Immature natural killer cell (primary cell): ENCODE measurements around the gene MYF6. TPM values are rescaled to one million over a fixed set of nuclear protein-coding genes. Genes with fewer than 3 reads are reported as not detected.
"Not testable (repeated sequence)": the region's sequence is repeated elsewhere in the genome, so short reads cannot be mapped to it uniquely, and the experiment has no call there.

ENCODE experiments used
- DNase-seq, 3 donors: peaks; one replicate each; pipeline ENCODE4 v3.0.0; 2022; ENCODE audit warnings: mixed read lengths in 1 of 3
- H3K27ac Mint-ChIP-seq, 6 donors: one replicate each; pipeline ENCODE4 v1.8.0; 2020; ENCODE audit warnings: mixed read lengths in 6 of 6, mild to moderate bottlenecking in 5 of 6, inconsistent platforms in 4 of 6, moderate library complexity in 3 of 6
- H3K27me3 Mint-ChIP-seq, 3 donors: one replicate each; pipeline ENCODE4 v1.8.0; 2020 to 2021; ENCODE audit warnings: low read depth in 3 of 3, mild to moderate bottlenecking in 3 of 3, mixed read lengths in 3 of 3, moderate library complexity in 3 of 3, inconsistent platforms in 1 of 3
- H3K36me3 Mint-ChIP-seq, 3 donors: one replicate each; pipeline ENCODE4 v1.8.0; 2020; ENCODE audit warnings: mixed read lengths in 3 of 3, inconsistent platforms in 2 of 3, mild to moderate bottlenecking in 2 of 3
- H3K4me1 Mint-ChIP-seq, 2 donors: one replicate each; pipeline ENCODE4 v1.8.0; 2020; ENCODE audit warnings: inconsistent platforms in 2 of 2, mild to moderate bottlenecking in 2 of 2, mixed read lengths in 2 of 2, moderate library complexity in 1 of 2
- H3K4me3 Mint-ChIP-seq, 5 donors: one replicate each; pipeline ENCODE4 v1.8.0; 2020; ENCODE audit warnings: mild to moderate bottlenecking in 5 of 5, mixed read lengths in 5 of 5, inconsistent platforms in 3 of 5, moderate library complexity in 3 of 5
- H3K9me3 Mint-ChIP-seq, 6 donors: one replicate each; pipeline ENCODE4 v1.8.0; 2020; ENCODE audit warnings: mild to moderate bottlenecking in 6 of 6, mixed read lengths in 6 of 6, inconsistent platforms in 4 of 6, moderate library complexity in 3 of 6
- polyA plus RNA-seq, 3 donors: library from polyadenylated mRNA; unstranded; fragments of 300-500 nt; fragmentation: Illumina TruSeq; gene quantifications; one replicate each; pipeline ENCODE4 v1.2.3, GENCODE V29; 2021

The MYF6 gene
- not detected for polyA plus RNA-seq

- no peaks in the 10 kb centered on the region for H3K4me1 Mint-ChIP-seq
Measured at GRCh38 chr12:80707126-80707829, at the start of gene MYF6. Gene MYF6, plus strand, starts transcription at chr12:80707634. Its CDS starts 86 bp downstream, at chr12:80707720.

GRCh38 chr12:80659512-80660063 is 47.8 kb upstream of the MYF6 start:
- DNase-seq: no peak
- Mint-ChIP-seq H3K36me3 (no peaks in the 10 kb centered on the region), H3K4me1 (no peaks in the 10 kb centered on the region)

More at GRCh38 chr12:80707126-80707829, at the start of gene MYF6:
- H3K36me3 Mint-ChIP-seq: peaks cover 0 to 5% (median 0%) of the 10 kb centered on the region in 3 donors
- H3K27ac Mint-ChIP-seq: no peak within 1 kb of the TSS
- peaks cover 0 to 45% (median 11%) of the 10 kb centered on the region in 6 donors for H3K9me3 Mint-ChIP-seq
- no peak for DNase-seq
- H3K27me3 Mint-ChIP-seq: peaks cover 0 to 5% (median 2%) of the 10 kb centered on the region in 3 donors
- peak within 1 kb of the TSS in 1 of 5 donors; percentile 7 for H3K4me3 Mint-ChIP-seq

GRCh38 chr12:80662586-80662985 is 44.8 kb upstream of the MYF6 start:
- Mint-ChIP-seq H3K9me3 (peaks cover 0 to 20% (median 3%) of the 10 kb centered on the region in 6 donors), H3K4me1 (no peaks in the 10 kb centered on the region), H3K36me3 (no peaks in the 10 kb centered on the region), H3K27ac (no peak overlapping the region), H3K4me3 (no peak overlapping the region), H3K27me3 (peaks cover 0 to 3% (median 0%) of the 10 kb centered on the region in 3 donors)
- DNase-seq: no peak

More at GRCh38 chr12:80659512-80660063, 47.8 kb upstream of the MYF6 start:
- Mint-ChIP-seq H3K9me3 (peaks cover 0 to 21% (median 5%) of the 10 kb centered on the region in 6 donors), H3K27ac (no peak overlapping the region), H3K4me3 (no peak overlapping the region), H3K27me3 (peaks cover 0 to 3% (median 0%) of the 10 kb centered on the region in 3 donors)

- no peak for DNase-seq
- peaks cover 2 to 16% (median 8%) of the 10 kb centered on the region in 6 donors for H3K9me3 Mint-ChIP-seq
- H3K4me1 Mint-ChIP-seq: no peaks in the 10 kb centered on the region
- no peak overlapping the region for H3K4me3 Mint-ChIP-seq
- H3K27ac Mint-ChIP-seq: no peak overlapping the region
- H3K36me3 Mint-ChIP-seq: no peaks in the 10 kb centered on the region
- H3K27me3 Mint-ChIP-seq: peaks cover 0 to 2% (median 0%) of the 10 kb centered on the region in 3 donors
Measured at GRCh38 chr12:80670214-80670613, 37.2 kb upstream of the MYF6 start.

GRCh38 chr12:80676042-80676636 is 31.3 kb upstream of the MYF6 start:
- not testable (repeated sequence) for H3K36me3 Mint-ChIP-seq, H3K27ac Mint-ChIP-seq, DNase-seq, H3K9me3 Mint-ChIP-seq, H3K27me3 Mint-ChIP-seq, H3K4me3 Mint-ChIP-seq, H3K4me1 Mint-ChIP-seq

- no peak for DNase-seq
- Mint-ChIP-seq H3K27ac (no peak overlapping the region), H3K27me3 (peaks cover 0 to 2% (median 2%) of the 10 kb centered on the region in 3 donors), H3K9me3 (peaks cover 0 to 5% (median 3%) of the 10 kb centered on the region in 6 donors), H3K4me1 (no peaks in the 10 kb centered on the region), H3K36me3 (no peaks in the 10 kb centered on the region), H3K4me3 (no peak overlapping the region)
Measured at GRCh38 chr12:80676856-80677255, 30.6 kb upstream of the MYF6 start.

GRCh38 chr12:80677994-80678393 is 29.4 kb upstream of the MYF6 start:
- no peak overlapping the region for H3K4me3 Mint-ChIP-seq
- no peaks in the 10 kb centered on the region for H3K36me3 Mint-ChIP-seq
- peaks cover 0 to 2% (median 0%) of the 10 kb centered on the region in 3 donors for H3K27me3 Mint-ChIP-seq
- peaks cover 0 to 6% (median 2%) of the 10 kb centered on the region in 6 donors for H3K9me3 Mint-ChIP-seq
- no peak for DNase-seq
- H3K27ac Mint-ChIP-seq: no peak overlapping the region
- no peaks in the 10 kb centered on the region for H3K4me1 Mint-ChIP-seq

- H3K27me3 Mint-ChIP-seq: peaks cover 0 to 2% (median 0%) of the 10 kb centered on the region in 3 donors
- no peak overlapping the region for H3K4me3 Mint-ChIP-seq
- peaks cover 0 to 14% (median 2%) of the 10 kb centered on the region in 6 donors for H3K9me3 Mint-ChIP-seq
- no peaks in the 10 kb centered on the region for H3K36me3 Mint-ChIP-seq
- no peak for DNase-seq
- no peak overlapping the region for H3K27ac Mint-ChIP-seq
- no peaks in the 10 kb centered on the region for H3K4me1 Mint-ChIP-seq
Measured at GRCh38 chr12:80679346-80680131, 27.9 kb upstream of the MYF6 start.

GRCh38 chr12:80681287-80681686 is 26.1 kb upstream of the MYF6 start:
- Mint-ChIP-seq H3K9me3 (peaks cover 0 to 24% (median 4%) of the 10 kb centered on the region in 6 donors), H3K4me1 (no peaks in the 10 kb centered on the region), H3K27ac (no peak overlapping the region), H3K36me3 (no peaks in the 10 kb centered on the region), H3K27me3 (no peaks in the 10 kb centered on the region), H3K4me3 (no peak overlapping the region)
- no peak for DNase-seq

- Mint-ChIP-seq H3K36me3 (no peaks in the 10 kb centered on the region), H3K9me3 (peaks cover 0 to 29% (median 4%) of the 10 kb centered on the region in 6 donors), H3K4me3 (no peak overlapping the region), H3K4me1 (no peaks in the 10 kb centered on the region), H3K27me3 (no peaks in the 10 kb centered on the region), H3K27ac (no peak overlapping the region)
- no peak for DNase-seq
Measured at GRCh38 chr12:80681786-80682185, 25.6 kb upstream of the MYF6 start.

GRCh38 chr12:80684077-80684495 is 23.3 kb upstream of the MYF6 start:
- Mint-ChIP-seq H3K27me3 (peaks cover 0 to 2% (median 0%) of the 10 kb centered on the region in 3 donors), H3K4me3 (no peak overlapping the region), H3K4me1 (no peaks in the 10 kb centered on the region), H3K9me3 (peaks cover 0 to 36% (median 5%) of the 10 kb centered on the region in 6 donors), H3K27ac (no peak overlapping the region), H3K36me3 (no peaks in the 10 kb centered on the region)
- no peak for DNase-seq

- no peak overlapping the region for H3K27ac Mint-ChIP-seq
- no peak for DNase-seq
- peaks cover 0 to 34% (median 4%) of the 10 kb centered on the region in 6 donors for H3K9me3 Mint-ChIP-seq
- H3K27me3 Mint-ChIP-seq: peaks cover 0 to 3% (median 0%) of the 10 kb centered on the region in 3 donors
- H3K4me3 Mint-ChIP-seq: no peak overlapping the region
- no peaks in the 10 kb centered on the region for H3K4me1 Mint-ChIP-seq
- H3K36me3 Mint-ChIP-seq: no peaks in the 10 kb centered on the region
Measured at GRCh38 chr12:80690090-80690489, 17.3 kb upstream of the MYF6 start.

GRCh38 chr12:80690513-80690912 is 16.9 kb upstream of the MYF6 start:
- no peak overlapping the region for H3K4me3 Mint-ChIP-seq
- no peak overlapping the region for H3K27ac Mint-ChIP-seq
- H3K36me3 Mint-ChIP-seq: no peaks in the 10 kb centered on the region
- H3K27me3 Mint-ChIP-seq: peaks cover 0 to 3% (median 0%) of the 10 kb centered on the region in 3 donors
- peaks cover 0 to 32% (median 4%) of the 10 kb centered on the region in 6 donors for H3K9me3 Mint-ChIP-seq
- no peak for DNase-seq
- H3K4me1 Mint-ChIP-seq: no peaks in the 10 kb centered on the region
